ENCODE data around the gene CACNB3. TPM values are rescaled to one million over a fixed set of nuclear protein-coding genes. Genes with fewer than 3 reads are reported as not detected.
"Not testable (repeated sequence)": the region's sequence is repeated elsewhere in the genome, so short reads cannot be mapped to it uniquely, and the experiment has no call there.

The CACNB3 gene
- total and polyA plus RNA-seq, 2 donors (not counting 1 experiment from before 2014, with no cell fraction given) = 1.6 to 4.0 TPM

DNA sequence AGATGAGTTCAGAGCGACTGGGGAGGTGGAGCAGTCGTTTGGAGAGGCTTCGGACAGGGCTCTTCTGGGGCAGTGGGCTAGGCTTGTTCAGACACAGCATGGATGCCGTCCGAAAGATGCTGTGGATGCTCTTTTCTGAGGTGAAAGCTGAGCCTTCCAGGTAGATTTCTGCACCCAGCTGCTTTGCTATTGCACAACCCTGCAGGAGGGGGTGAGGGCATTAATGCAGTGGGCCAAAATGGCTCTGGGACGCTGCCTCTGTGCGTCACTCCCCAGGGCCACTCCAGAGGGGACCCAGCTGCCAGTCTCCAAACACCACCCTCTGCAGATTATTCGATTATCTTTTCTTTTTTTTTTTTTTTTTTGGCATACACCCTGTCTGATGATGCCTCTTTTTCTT, 39.7 kb downstream of the CACNB3 start:
- no peak overlapping the region for H3K4me3 Mint-ChIP-seq
- intact Hi-C loops (cut with micrococcal nuclease) = no loop called here
- CTCF ChIA-PET = interaction anchor here (1.2 to 13.1 kb wide), 3 partner anchors 8 to 32 kb away, joined by 3 to 303 read pairs (median 4); no protein-coding TSS in a partner anchor
- TF ChIP-seq EZH2 (IDR thresholded peaks at IDR 0.05; ENCODE audit: borderline replicate concordance, insufficient read depth, low read depth, low read length, poor library complexity, severe bottlenecking) = no peak
- TF ChIP-seq, protein P1, sequence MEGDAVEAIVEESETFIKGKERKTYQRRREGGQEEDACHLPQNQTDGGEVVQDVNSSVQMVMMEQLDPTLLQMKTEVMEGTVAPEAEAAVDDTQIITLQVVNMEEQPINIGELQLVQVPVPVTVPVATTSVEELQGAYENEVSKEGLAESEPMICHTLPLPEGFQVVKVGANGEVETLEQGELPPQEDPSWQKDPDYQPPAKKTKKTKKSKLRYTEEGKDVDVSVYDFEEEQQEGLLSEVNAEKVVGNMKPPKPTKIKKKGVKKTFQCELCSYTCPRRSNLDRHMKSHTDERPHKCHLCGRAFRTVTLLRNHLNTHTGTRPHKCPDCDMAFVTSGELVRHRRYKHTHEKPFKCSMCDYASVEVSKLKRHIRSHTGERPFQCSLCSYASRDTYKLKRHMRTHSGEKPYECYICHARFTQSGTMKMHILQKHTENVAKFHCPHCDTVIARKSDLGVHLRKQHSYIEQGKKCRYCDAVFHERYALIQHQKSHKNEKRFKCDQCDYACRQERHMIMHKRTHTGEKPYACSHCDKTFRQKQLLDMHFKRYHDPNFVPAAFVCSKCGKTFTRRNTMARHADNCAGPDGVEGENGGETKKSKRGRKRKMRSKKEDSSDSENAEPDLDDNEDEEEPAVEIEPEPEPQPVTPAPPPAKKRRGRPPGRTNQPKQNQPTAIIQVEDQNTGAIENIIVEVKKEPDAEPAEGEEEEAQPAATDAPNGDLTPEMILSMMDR (IDR thresholded peaks at IDR 0.05) = no peak
- H4K20me1 ChIP-seq (ENCODE audit: control insufficient read depth, insufficient read depth, low read length, poor library complexity, severe bottlenecking) = no peaks in the 10 kb centered on the region
- H3K36me3 ChIP-seq (replicated peaks in 1 of 2; ENCODE audit: control extremely low read depth in 1 of 2, control insufficient read depth in 1 of 2, extremely low read depth in 1 of 2, insufficient read depth in 2 of 2, low read length in 1 of 2) = no peaks in the 10 kb centered on the region
- peaks cover 0 to 5% (median 0%) of the 10 kb centered on the region in 4 experiments for H3K27me3 ChIP-seq (replicated peaks in 1 of 4; ENCODE audit: control extremely low read depth in 1 of 4, control insufficient read depth in 3 of 4, insufficient read depth in 4 of 4, low read length in 3 of 4)
- H3K4me1 ChIP-seq (ENCODE audit: control insufficient read depth in 2 of 2, insufficient read depth in 2 of 2, low read length in 2 of 2) = peaks cover under 1 to 10% of the 10 kb centered on the region in 2 donors
- no peak overlapping the region for H2AFZ ChIP-seq (ENCODE audit: insufficient read depth, low read depth, low read length, poor library complexity, severe bottlenecking)
- no peak overlapping the region for H3K27ac Mint-ChIP-seq
- H3K4me3 ChIP-seq (ENCODE audit: control extremely low read depth in 1 of 5, extremely low read depth in 1 of 5, insufficient read depth in 1 of 5, low read depth in 2 of 5, low read length in 4 of 5) = no peak overlapping the region
- H3K9ac ChIP-seq (ENCODE audit: low read length) = no peak overlapping the region
- no peak overlapping the region for H3K4me2 ChIP-seq (replicated peaks; ENCODE audit: low read depth, low read length, poor library complexity, severe bottlenecking)
- H3K79me2 ChIP-seq (ENCODE audit: control insufficient read depth, insufficient read depth, low read length) = peaks cover 2% of the 10 kb centered on the region
- H3K9me3 Mint-ChIP-seq (ENCODE audit: insufficient read depth) = no peaks in the 10 kb centered on the region
- DNase-seq (no peak), ATAC-seq (ENCODE audit: low read depth) (no peak)
- no peaks in the 10 kb centered on the region for H3K27me3 Mint-ChIP-seq
- POLR2A ChIA-PET = interaction anchor here (0.7 kb wide), 1 partner anchor 1498 kb away, joined by 8 read pairs; no protein-coding TSS in a partner anchor
- H3K4me1 Mint-ChIP-seq = peaks cover 10% of the 10 kb centered on the region
- WGBS (ENCODE audit: insufficient coverage) = 95% methylated on average over 7 of the region's 8 CpGs
- H3K9me3 ChIP-seq (ENCODE audit: control extremely low read depth in 1 of 3, control insufficient read depth in 2 of 3, insufficient read depth in 1 of 3, low read length in 2 of 3) = no peaks in the 10 kb centered on the region
- no peak overlapping the region for H3K27ac ChIP-seq (ENCODE audit: low read length in 2 of 2)

DNA sequence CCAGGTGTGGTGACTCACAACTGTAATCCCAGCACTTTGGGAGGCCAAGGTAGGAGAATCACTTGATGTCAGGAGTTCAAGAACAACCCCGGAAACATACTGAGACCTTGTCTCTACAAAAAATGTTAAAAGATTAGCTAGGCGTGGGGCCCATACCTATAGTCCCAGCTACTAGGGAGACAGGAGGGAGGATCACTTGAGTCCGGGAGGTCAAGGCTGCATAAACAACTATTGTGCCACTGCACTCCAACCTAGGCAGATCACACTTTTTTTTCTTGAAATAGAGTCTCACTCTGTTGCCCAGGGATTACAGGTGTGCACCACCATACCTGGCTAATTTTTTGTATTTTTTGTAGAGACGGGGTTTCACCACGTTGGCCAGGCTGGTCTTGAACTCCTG, 41.3 kb downstream of the CACNB3 start:
- TF ChIP-seq, protein P1 (IDR thresholded peaks at IDR 0.05) = no peak
- no peak for TF ChIP-seq EZH2 (IDR thresholded peaks at IDR 0.05; ENCODE audit: borderline replicate concordance, insufficient read depth, low read depth, low read length, poor library complexity, severe bottlenecking)
- CTCF ChIA-PET = interaction anchor here (1.4 to 13.1 kb wide), 2 partner anchors 13 to 31 kb away, joined by 3 to 303 read pairs; no protein-coding TSS in a partner anchor
- intact Hi-C loops (cut with micrococcal nuclease) = no loop called here
- DNase-seq (no peak), ATAC-seq (ENCODE audit: low read depth) (no peak)
- Histone ChIP-seq H3K27me3 (replicated peaks in 1 of 4; ENCODE audit: control extremely low read depth in 1 of 4, control insufficient read depth in 3 of 4, insufficient read depth in 4 of 4, low read length in 3 of 4) (peaks cover 0 to 9% (median 1%) of the 10 kb centered on the region in 4 experiments), H3K9ac (ENCODE audit: low read length) (no peak overlapping the region), H3K4me2 (replicated peaks; ENCODE audit: low read depth, low read length, poor library complexity, severe bottlenecking) (no peak overlapping the region), H3K4me3 (ENCODE audit: control extremely low read depth in 1 of 5, extremely low read depth in 1 of 5, insufficient read depth in 1 of 5, low read depth in 2 of 5, low read length in 4 of 5) (no peak overlapping the region), H3K79me2 (ENCODE audit: control insufficient read depth, insufficient read depth, low read length) (peaks cover 2% of the 10 kb centered on the region), H3K4me1 (ENCODE audit: control insufficient read depth in 2 of 2, insufficient read depth in 2 of 2, low read length in 2 of 2) (peaks cover 10 to 16% of the 10 kb centered on the region in 2 donors), H2AFZ (ENCODE audit: insufficient read depth, low read depth, low read length, poor library complexity, severe bottlenecking) (no peak overlapping the region), H3K36me3 (replicated peaks in 1 of 2; ENCODE audit: control extremely low read depth in 1 of 2, control insufficient read depth in 1 of 2, extremely low read depth in 1 of 2, insufficient read depth in 2 of 2, low read length in 1 of 2) (no peaks in the 10 kb centered on the region), H4K20me1 (ENCODE audit: control insufficient read depth, insufficient read depth, low read length, poor library complexity, severe bottlenecking) (no peaks in the 10 kb centered on the region), H3K27ac (ENCODE audit: low read length in 2 of 2) (no peak overlapping the region), H3K9me3 (ENCODE audit: control extremely low read depth in 1 of 3, control insufficient read depth in 2 of 3, insufficient read depth in 1 of 3, low read length in 2 of 3) (no peaks in the 10 kb centered on the region)
- POLR2A ChIA-PET = no interaction called here
- Mint-ChIP-seq H3K27me3 (no peaks in the 10 kb centered on the region), H3K4me3 (no peak overlapping the region), H3K27ac (no peak overlapping the region), H3K4me1 (peaks cover 20% of the 10 kb centered on the region), H3K9me3 (ENCODE audit: insufficient read depth) (no peaks in the 10 kb centered on the region)
- WGBS (ENCODE audit: insufficient coverage) = 100% methylated on average over 5 of the region's 5 CpGs

DNA sequence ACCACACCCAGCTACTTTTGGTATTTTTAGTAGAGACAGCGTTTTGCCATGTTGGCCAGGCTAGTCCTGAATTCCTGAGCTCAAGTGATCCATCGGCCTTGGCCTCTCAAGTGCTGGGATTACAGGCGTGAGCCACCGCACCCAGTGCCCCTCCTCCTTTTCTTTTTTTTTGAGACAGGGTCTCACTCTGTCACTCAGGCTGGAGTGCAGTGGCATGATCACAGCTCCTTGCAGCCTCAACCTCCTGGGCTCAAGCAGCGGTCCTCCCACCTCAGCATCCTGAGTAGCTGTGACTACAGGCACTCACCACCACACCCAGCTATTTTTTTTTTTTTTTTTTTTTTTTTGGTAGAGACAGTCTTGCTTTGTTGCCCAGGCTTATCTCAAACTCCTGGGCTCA, 41.9 kb downstream of the CACNB3 start:
- DNase-seq; intact Hi-C loops (cut with micrococcal nuclease); H3K4me3 Mint-ChIP-seq; H3K27ac Mint-ChIP-seq; H3K9ac ChIP-seq (ENCODE audit: low read length); H3K79me2 ChIP-seq (ENCODE audit: control insufficient read depth, insufficient read depth, low read length); H3K27ac ChIP-seq (ENCODE audit: low read length in 2 of 2); H3K9me3 ChIP-seq (ENCODE audit: control extremely low read depth in 1 of 3, control insufficient read depth in 2 of 3, insufficient read depth in 1 of 3, low read length in 2 of 3); H3K27me3 ChIP-seq (replicated peaks in 1 of 4; ENCODE audit: control extremely low read depth in 1 of 4, control insufficient read depth in 3 of 4, insufficient read depth in 4 of 4, low read length in 3 of 4); ATAC-seq (ENCODE audit: low read depth); H4K20me1 ChIP-seq (ENCODE audit: control insufficient read depth, insufficient read depth, low read length, poor library complexity, severe bottlenecking); H3K27me3 Mint-ChIP-seq; H3K4me2 ChIP-seq (replicated peaks; ENCODE audit: low read depth, low read length, poor library complexity, severe bottlenecking); H3K36me3 ChIP-seq (replicated peaks in 1 of 2; ENCODE audit: control extremely low read depth in 1 of 2, control insufficient read depth in 1 of 2, extremely low read depth in 1 of 2, insufficient read depth in 2 of 2, low read length in 1 of 2); H2AFZ ChIP-seq (ENCODE audit: insufficient read depth, low read depth, low read length, poor library complexity, severe bottlenecking); H3K4me3 ChIP-seq (ENCODE audit: control extremely low read depth in 1 of 5, extremely low read depth in 1 of 5, insufficient read depth in 1 of 5, low read depth in 2 of 5, low read length in 4 of 5); H3K9me3 Mint-ChIP-seq (ENCODE audit: insufficient read depth): not testable (repeated sequence)
- H3K4me1 ChIP-seq (ENCODE audit: control insufficient read depth in 2 of 2, insufficient read depth in 2 of 2, low read length in 2 of 2) = peaks cover 16 to 22% of the 10 kb centered on the region in 2 donors
- 100% methylated on average over 4 of the region's 5 CpGs for WGBS (ENCODE audit: insufficient coverage)
- ChIA-PET POLR2A (interaction anchor here (0.6 kb wide), 1 partner anchor 8 kb away, joined by 4 read pairs; the partner anchor contains the start of gene DDX23), CTCF (interaction anchor here (13.1 kb wide), 1 partner anchor 30 kb away, joined by 303 read pairs; no protein-coding TSS in a partner anchor)
- H3K4me1 Mint-ChIP-seq = peaks cover 26% of the 10 kb centered on the region
